GM23338 (cell line): Measurements from ENCODE around the gene SNORC.

Experiments used
- CREB1 ChIP-seq: fragments of 250-450 bp; sonication (Bioruptor Pico); IDR thresholded peaks from 2 replicates; pipeline ENCODE4 v1.5.0; 2020; ENCODE audit warnings: low read depth, mild to moderate bottlenecking, moderate library complexity
- EZH2 ChIP-seq: fragments of 200-600 bp; sonication (generic); IDR thresholded peaks from one replicate; pipeline ENCODE4 v1.8.0; 2017; ENCODE audit warnings: antibody characterized with exemption, mild to moderate bottlenecking, low read depth; ENCODE audit not compliant: unreplicated experiment
- EZH2phosphoT487 ChIP-seq: fragments of 200-600 bp; sonication (generic); IDR thresholded peaks from one replicate; pipeline ENCODE4 v1.8.1; 2018; ENCODE audit warnings: antibody characterized with exemption; ENCODE audit not compliant: unreplicated experiment
- JUNB ChIP-seq: IDR thresholded peaks from one replicate; pipeline ENCODE4 v1.6.1; 2016; ENCODE audit warnings: antibody characterized with exemption; ENCODE audit not compliant: unreplicated experiment
- POLR2AphosphoS5 ChIP-seq: IDR thresholded peaks from 2 replicates; pipeline ENCODE4 v1.6.1; 2016; ENCODE audit warnings: antibody characterized with exemption, low read depth
- STAT1 ChIP-seq: IDR thresholded peaks from one replicate; pipeline ENCODE4 v1.6.1; 2016; ENCODE audit warnings: antibody characterized with exemption; ENCODE audit not compliant: unreplicated experiment
- ZNF114 ChIP-seq: fragments of 250-450 bp; sonication (Bioruptor Pico); IDR thresholded peaks from 2 replicates; pipeline ENCODE4 v1.5.0; 2020; ENCODE audit warnings: mild to moderate bottlenecking, moderate library complexity
- ZNF331 ChIP-seq: fragments of 250-450 bp; sonication (Bioruptor Pico); IDR thresholded peaks from 2 replicates; pipeline ENCODE4 v1.5.0; 2020; ENCODE audit warnings: low read depth, mild to moderate bottlenecking, moderate library complexity
- TF ChIP-seq, protein P1 (sequence below), 2 experiments: fragments of 200-600 bp in 1 of 2; sonication (generic) in 1 of 2; conservative IDR thresholded peaks; 2 replicates each; pipeline versions ENCODE4 v1.5.1 to v1.6.1; 2016 to 2017; ENCODE audit warnings: antibody characterized with exemption in 2 of 2, low read depth in 2 of 2, mild to moderate bottlenecking in 2 of 2, moderate library complexity in 1 of 2
- TF ChIP-seq, protein P2 (sequence below): fragments of 250-450 bp; sonication (Bioruptor Pico); IDR thresholded peaks from 2 replicates; pipeline ENCODE4 v1.5.0; 2020; ENCODE audit warnings: mild to moderate bottlenecking, moderate library complexity
- TF ChIP-seq, protein P3 (sequence below): IDR thresholded peaks from one replicate; pipeline ENCODE4 v1.6.1; 2018; ENCODE audit warnings: antibody characterized with exemption; ENCODE audit not compliant: unreplicated experiment
- TF ChIP-seq, protein P4 (sequence below): IDR thresholded peaks from 2 replicates; pipeline ENCODE4 v1.6.1; 2016; ENCODE audit warnings: antibody characterized with exemption

DNA sequence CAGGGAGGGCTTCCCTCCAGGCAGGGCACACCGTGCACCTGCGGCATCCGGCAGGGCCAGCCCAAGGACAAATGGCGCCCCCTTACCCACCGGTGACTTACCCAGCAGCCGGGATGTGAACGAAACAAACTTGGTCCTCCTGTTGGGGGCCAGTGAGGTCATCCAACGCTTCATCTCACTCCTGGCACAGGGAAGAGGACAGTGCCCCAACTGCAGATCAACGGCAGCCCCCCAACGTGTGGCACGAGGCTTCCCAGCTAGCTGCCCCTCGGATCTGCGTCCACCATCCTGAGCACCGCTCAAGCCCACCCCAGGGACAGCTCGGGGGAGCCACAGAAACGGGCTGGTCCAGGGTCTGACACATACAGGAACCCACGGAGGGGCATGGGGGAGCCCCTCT lies 12.0 kb downstream of the SNORC start:
- TF ChIP-seq, protein P1, sequence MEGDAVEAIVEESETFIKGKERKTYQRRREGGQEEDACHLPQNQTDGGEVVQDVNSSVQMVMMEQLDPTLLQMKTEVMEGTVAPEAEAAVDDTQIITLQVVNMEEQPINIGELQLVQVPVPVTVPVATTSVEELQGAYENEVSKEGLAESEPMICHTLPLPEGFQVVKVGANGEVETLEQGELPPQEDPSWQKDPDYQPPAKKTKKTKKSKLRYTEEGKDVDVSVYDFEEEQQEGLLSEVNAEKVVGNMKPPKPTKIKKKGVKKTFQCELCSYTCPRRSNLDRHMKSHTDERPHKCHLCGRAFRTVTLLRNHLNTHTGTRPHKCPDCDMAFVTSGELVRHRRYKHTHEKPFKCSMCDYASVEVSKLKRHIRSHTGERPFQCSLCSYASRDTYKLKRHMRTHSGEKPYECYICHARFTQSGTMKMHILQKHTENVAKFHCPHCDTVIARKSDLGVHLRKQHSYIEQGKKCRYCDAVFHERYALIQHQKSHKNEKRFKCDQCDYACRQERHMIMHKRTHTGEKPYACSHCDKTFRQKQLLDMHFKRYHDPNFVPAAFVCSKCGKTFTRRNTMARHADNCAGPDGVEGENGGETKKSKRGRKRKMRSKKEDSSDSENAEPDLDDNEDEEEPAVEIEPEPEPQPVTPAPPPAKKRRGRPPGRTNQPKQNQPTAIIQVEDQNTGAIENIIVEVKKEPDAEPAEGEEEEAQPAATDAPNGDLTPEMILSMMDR (conservative IDR thresholded peaks at IDR 0.05; ENCODE audit: low read depth in 2 of 2) = peak in 1 of 2 experiments; percentile 28; a peak in 1 of 4 replicates
- TF ChIP-seq, protein P2, sequence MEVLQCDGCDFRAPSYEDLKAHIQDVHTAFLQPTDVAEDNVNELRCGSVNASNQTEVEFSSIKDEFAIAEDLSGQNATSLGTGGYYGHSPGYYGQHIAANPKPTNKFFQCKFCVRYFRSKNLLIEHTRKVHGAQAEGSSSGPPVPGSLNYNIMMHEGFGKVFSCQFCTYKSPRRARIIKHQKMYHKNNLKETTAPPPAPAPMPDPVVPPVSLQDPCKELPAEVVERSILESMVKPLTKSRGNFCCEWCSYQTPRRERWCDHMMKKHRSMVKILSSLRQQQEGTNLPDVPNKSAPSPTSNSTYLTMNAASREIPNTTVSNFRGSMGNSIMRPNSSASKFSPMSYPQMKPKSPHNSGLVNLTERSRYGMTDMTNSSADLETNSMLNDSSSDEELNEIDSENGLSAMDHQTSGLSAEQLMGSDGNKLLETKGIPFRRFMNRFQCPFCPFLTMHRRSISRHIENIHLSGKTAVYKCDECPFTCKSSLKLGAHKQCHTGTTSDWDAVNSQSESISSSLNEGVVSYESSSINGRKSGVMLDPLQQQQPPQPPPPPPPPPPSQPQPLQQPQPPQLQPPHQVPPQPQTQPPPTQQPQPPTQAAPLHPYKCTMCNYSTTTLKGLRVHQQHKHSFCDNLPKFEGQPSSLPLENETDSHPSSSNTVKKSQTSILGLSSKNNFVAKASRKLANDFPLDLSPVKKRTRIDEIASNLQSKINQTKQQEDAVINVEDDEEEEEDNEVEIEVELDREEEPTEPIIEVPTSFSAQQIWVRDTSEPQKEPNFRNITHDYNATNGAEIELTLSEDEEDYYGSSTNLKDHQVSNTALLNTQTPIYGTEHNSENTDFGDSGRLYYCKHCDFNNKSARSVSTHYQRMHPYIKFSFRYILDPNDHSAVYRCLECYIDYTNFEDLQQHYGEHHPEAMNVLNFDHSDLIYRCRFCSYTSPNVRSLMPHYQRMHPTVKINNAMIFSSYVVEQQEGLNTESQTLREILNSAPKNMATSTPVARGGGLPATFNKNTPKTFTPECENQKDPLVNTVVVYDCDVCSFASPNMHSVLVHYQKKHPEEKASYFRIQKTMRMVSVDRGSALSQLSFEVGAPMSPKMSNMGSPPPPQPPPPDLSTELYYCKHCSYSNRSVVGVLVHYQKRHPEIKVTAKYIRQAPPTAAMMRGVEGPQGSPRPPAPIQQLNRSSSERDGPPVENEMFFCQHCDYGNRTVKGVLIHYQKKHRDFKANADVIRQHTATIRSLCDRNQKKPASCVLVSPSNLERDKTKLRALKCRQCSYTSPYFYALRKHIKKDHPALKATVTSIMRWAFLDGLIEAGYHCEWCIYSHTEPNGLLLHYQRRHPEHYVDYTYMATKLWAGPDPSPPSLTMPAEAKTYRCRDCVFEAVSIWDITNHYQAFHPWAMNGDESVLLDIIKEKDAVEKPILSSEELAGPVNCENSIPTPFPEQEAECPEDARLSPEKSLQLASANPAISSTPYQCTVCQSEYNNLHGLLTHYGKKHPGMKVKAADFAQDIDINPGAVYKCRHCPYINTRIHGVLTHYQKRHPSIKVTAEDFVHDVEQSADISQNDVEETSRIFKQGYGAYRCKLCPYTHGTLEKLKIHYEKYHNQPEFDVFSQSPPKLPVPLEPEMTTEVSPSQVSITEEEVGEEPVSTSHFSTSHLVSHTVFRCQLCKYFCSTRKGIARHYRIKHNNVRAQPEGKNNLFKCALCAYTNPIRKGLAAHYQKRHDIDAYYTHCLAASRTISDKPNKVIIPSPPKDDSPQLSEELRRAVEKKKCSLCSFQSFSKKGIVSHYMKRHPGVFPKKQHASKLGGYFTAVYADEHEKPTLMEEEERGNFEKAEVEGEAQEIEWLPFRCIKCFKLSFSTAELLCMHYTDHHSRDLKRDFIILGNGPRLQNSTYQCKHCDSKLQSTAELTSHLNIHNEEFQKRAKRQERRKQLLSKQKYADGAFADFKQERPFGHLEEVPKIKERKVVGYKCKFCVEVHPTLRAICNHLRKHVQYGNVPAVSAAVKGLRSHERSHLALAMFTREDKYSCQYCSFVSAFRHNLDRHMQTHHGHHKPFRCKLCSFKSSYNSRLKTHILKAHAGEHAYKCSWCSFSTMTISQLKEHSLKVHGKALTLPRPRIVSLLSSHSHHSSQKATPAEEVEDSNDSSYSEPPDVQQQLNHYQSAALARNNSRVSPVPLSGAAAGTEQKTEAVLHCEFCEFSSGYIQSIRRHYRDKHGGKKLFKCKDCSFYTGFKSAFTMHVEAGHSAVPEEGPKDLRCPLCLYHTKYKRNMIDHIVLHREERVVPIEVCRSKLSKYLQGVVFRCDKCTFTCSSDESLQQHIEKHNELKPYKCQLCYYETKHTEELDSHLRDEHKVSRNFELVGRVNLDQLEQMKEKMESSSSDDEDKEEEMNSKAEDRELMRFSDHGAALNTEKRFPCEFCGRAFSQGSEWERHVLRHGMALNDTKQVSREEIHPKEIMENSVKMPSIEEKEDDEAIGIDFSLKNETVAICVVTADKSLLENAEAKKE (CRISPR knock-in tag) = no peak
- TF ChIP-seq POLR2AphosphoS5 (no peak), EZH2 (no peak), JUNB (no peak), EZH2phosphoT487 (no peak), CREB1 (no peak), STAT1 (no peak), ZNF331 (CRISPR knock-in tag) (no peak), ZNF114 (CRISPR knock-in tag) (no peak)
- TF ChIP-seq, protein P3, sequence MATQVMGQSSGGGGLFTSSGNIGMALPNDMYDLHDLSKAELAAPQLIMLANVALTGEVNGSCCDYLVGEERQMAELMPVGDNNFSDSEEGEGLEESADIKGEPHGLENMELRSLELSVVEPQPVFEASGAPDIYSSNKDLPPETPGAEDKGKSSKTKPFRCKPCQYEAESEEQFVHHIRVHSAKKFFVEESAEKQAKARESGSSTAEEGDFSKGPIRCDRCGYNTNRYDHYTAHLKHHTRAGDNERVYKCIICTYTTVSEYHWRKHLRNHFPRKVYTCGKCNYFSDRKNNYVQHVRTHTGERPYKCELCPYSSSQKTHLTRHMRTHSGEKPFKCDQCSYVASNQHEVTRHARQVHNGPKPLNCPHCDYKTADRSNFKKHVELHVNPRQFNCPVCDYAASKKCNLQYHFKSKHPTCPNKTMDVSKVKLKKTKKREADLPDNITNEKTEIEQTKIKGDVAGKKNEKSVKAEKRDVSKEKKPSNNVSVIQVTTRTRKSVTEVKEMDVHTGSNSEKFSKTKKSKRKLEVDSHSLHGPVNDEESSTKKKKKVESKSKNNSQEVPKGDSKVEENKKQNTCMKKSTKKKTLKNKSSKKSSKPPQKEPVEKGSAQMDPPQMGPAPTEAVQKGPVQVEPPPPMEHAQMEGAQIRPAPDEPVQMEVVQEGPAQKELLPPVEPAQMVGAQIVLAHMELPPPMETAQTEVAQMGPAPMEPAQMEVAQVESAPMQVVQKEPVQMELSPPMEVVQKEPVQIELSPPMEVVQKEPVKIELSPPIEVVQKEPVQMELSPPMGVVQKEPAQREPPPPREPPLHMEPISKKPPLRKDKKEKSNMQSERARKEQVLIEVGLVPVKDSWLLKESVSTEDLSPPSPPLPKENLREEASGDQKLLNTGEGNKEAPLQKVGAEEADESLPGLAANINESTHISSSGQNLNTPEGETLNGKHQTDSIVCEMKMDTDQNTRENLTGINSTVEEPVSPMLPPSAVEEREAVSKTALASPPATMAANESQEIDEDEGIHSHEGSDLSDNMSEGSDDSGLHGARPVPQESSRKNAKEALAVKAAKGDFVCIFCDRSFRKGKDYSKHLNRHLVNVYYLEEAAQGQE = no peak
- TF ChIP-seq, protein P4, sequence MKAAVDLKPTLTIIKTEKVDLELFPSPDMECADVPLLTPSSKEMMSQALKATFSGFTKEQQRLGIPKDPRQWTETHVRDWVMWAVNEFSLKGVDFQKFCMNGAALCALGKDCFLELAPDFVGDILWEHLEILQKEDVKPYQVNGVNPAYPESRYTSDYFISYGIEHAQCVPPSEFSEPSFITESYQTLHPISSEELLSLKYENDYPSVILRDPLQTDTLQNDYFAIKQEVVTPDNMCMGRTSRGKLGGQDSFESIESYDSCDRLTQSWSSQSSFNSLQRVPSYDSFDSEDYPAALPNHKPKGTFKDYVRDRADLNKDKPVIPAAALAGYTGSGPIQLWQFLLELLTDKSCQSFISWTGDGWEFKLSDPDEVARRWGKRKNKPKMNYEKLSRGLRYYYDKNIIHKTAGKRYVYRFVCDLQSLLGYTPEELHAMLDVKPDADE = no peak
